GM10847 (cell line): ENCODE measurements around the gene GUCA1A.

ENCODE experiments used
- POLR2A ChIP-seq: IDR thresholded peaks from 2 replicates; pipeline ENCODE4 v1.6.1; 2011; ENCODE audit not compliant: insufficient read length; ENCODE audit errors: extremely low read depth

The GUCA1A gene

GRCh38 chr6:42188406-42188805 lies 15.2 kb downstream of the GUCA1A start:
- no peak for TF ChIP-seq POLR2A

- TF ChIP-seq POLR2A, result no peak
These were observed 17.5 kb downstream of the GUCA1A start for GRCh38 chr6:42190554-42191183.

GRCh38 chr6:42193491-42193894 lies 20.3 kb downstream of the GUCA1A start:
- TF ChIP-seq POLR2A, result no peak

GRCh38 chr6:42194056-42194455 lies 20.9 kb downstream of the GUCA1A start:
- TF ChIP-seq POLR2A, result no peak

- TF ChIP-seq POLR2A, result no peak
These were observed 22.3 kb downstream of the GUCA1A start for GRCh38 chr6:42195415-42195814.

- TF ChIP-seq POLR2A, result no peak
These were observed 24.6 kb downstream of the GUCA1A start for GRCh38 chr6:42197555-42198362.

- TF ChIP-seq POLR2A, result no peak
These were observed 26.2 kb downstream of the GUCA1A start for GRCh38 chr6:42199106-42199981.

GRCh38 chr6:42200035-42200434 lies 26.9 kb downstream of the GUCA1A start:
- TF ChIP-seq POLR2A, result no peak

GRCh38 chr6:42201382-42201781 lies 28.2 kb downstream of the GUCA1A start:
- no peak for TF ChIP-seq POLR2A

- no peak for TF ChIP-seq POLR2A
These were observed 30.0 kb downstream of the GUCA1A start for GRCh38 chr6:42203183-42203582.

GRCh38 chr6:42204768-42205282 lies 31.7 kb downstream of the GUCA1A start:
- no peak for TF ChIP-seq POLR2A

GRCh38 chr6:42210551-42210950 lies 37.4 kb downstream of the GUCA1A start:
- no peak for TF ChIP-seq POLR2A

GRCh38 chr6:42211726-42212125 lies 38.6 kb downstream of the GUCA1A start:
- TF ChIP-seq POLR2A, result no peak

GRCh38 chr6:42212442-42212841 lies 39.3 kb downstream of the GUCA1A start:
- TF ChIP-seq POLR2A, result no peak

- no peak for TF ChIP-seq POLR2A
These were observed 44.0 kb downstream of the GUCA1A start for GRCh38 chr6:42217157-42217518.
